Heart left ventricle (tissue), 13 donors: Measurements from ENCODE around the gene HMCN2.

Source experiments
- CTCF ChIP-seq, 12 donors: fragments of 200-600 bp; sonication (generic) in 4 of 12; IDR thresholded peaks; one replicate each; pipeline versions ENCODE4 v1.5.0 to v1.8.0; 2018 to 2022; ENCODE audit warnings: antibody characterized with exemption in 12 of 12, mild to moderate bottlenecking in 5 of 12
- POLR2A ChIP-seq, 2 donors: fragments of 450-650 bp; IDR thresholded peaks; one replicate each; pipeline ENCODE4 v1.6.1; 2017; ENCODE audit warnings: antibody characterized with exemption in 2 of 2, mild to moderate bottlenecking in 2 of 2, moderate library complexity in 2 of 2
- donor health status: ischemic (EF 13 %, LVEDD 7.1; RV severe dilation, severe dysfunction).
- donor health status: DM: no; HTN: yes; CAD: no.
- donor health status: DM: no; HTN: no; CAD: no.
- donor health status: ischemic (EF 25% LVEDD 6.9; RV normal size, moderate dysfunction).
- donor health status: ischemic (EF 25% LVEDD 5.7; RV mildly dilated, moderate dysfunction).
- donor health status: ischemic (EF 35%, LVEDD 5.7; RV mildly dilated, moderate dysfunction).
- donor health status: nonischemic (EF 11% LVEDD 7.7; RV severe dilation, severe dysfunction).
- donor health status: DM: yes; HTN: yes; CAD: no.
- donor health status: PGD.
- donor health status: ischemic (EF 29% LVEDD 5.4; RV normal size, mild dysfunction).
- donor health status: nonischemic (EF 23%, LVEDD 6.1; RV moderate dilation, normal function).

- TF ChIP-seq POLR2A (IDR thresholded peaks at IDR 0.05) (no peak), CTCF (IDR thresholded peaks at IDR 0.05) (no peak)
These were observed 25.0 kb upstream of the HMCN2 start for GRCh38 chr9:130240410-130241197.
